ENCODE measurements around the gene ACYP1. TPM values are rescaled to one million over a fixed set of nuclear protein-coding genes. Genes with fewer than 3 reads are reported as not detected.
"Not testable (repeated sequence)": the region's sequence is repeated elsewhere in the genome, so short reads cannot be mapped to it uniquely, and the experiment has no call there.

ACYP1 gene
- total RNA-seq, 1 donor from 2014 or later = 18.6 TPM

GRCh38 chr14:75068294-75069120 lies 4.7 kb upstream of the ACYP1 start:
- no peak for DNase-seq (ENCODE audit: low read depth)
- Histone ChIP-seq H3K4me3 (ENCODE audit: low read depth, low read length) (peak overlapping the region; percentile 45), H3K27me3 (ENCODE audit: control insufficient read depth, insufficient read depth, low read length) (no peaks in the 10 kb centered on the region), H3K36me3 (ENCODE audit: control insufficient read depth, insufficient read depth, low read length) (no peaks in the 10 kb centered on the region)
- TF ChIP-seq CTCF (IDR thresholded peaks at IDR 0.05; ENCODE audit: insufficient read depth, low read length, poor library complexity, severe bottlenecking) = no peak

DNA sequence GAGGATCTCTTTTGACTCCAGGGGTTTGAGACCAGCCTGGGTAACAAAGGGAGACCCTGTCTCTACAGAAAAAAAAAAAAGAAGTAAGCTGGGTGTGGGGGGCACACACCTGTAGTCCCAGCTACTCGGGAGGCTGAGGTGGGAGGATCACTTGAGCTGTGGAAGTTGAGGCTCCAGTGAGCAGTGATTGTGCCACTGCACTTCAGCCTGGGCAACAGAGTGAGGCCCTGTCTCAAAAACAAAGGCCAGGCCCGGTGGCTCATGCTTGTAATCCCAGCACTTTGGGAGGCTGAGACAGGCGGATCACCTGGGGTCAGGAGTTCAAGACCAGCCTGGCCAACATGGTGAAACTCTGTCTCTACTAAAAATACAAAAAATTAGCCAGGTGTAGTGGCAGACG lies 3.9 kb upstream of the ACYP1 start:
- not testable (repeated sequence) for H3K4me3 ChIP-seq (ENCODE audit: low read depth, low read length); H3K36me3 ChIP-seq (ENCODE audit: control insufficient read depth, insufficient read depth, low read length); DNase-seq (ENCODE audit: low read depth)

GRCh38 chr14:75067212-75067611 lies 3.4 kb upstream of the ACYP1 start:
- TF ChIP-seq CTCF (IDR thresholded peaks at IDR 0.05; ENCODE audit: insufficient read depth, low read length, poor library complexity, severe bottlenecking) = no peak

More for the DNA sequence above, 3.9 kb upstream of the ACYP1 start:
- H3K27me3 ChIP-seq (ENCODE audit: control insufficient read depth, insufficient read depth, low read length) = not testable (repeated sequence)

GRCh38 chr14:75066691-75067090 lies 2.9 kb upstream of the ACYP1 start:
- DNase-seq (ENCODE audit: low read depth) = no peak
- H3K4me3 ChIP-seq (ENCODE audit: low read depth, low read length) = no peak overlapping the region
- no peaks in the 10 kb centered on the region for H3K27me3 ChIP-seq (ENCODE audit: control insufficient read depth, insufficient read depth, low read length)
- no peaks in the 10 kb centered on the region for H3K36me3 ChIP-seq (ENCODE audit: control insufficient read depth, insufficient read depth, low read length)
- TF ChIP-seq CTCF (IDR thresholded peaks at IDR 0.05; ENCODE audit: insufficient read depth, low read length, poor library complexity, severe bottlenecking) = no peak

More at GRCh38 chr14:75067212-75067611, 3.4 kb upstream of the ACYP1 start:
- H3K4me3 ChIP-seq (ENCODE audit: low read depth, low read length) = no peak overlapping the region
- no peak for DNase-seq (ENCODE audit: low read depth)
- no peaks in the 10 kb centered on the region for H3K36me3 ChIP-seq (ENCODE audit: control insufficient read depth, insufficient read depth, low read length)
- H3K27me3 ChIP-seq (ENCODE audit: control insufficient read depth, insufficient read depth, low read length) = no peaks in the 10 kb centered on the region

DNA sequence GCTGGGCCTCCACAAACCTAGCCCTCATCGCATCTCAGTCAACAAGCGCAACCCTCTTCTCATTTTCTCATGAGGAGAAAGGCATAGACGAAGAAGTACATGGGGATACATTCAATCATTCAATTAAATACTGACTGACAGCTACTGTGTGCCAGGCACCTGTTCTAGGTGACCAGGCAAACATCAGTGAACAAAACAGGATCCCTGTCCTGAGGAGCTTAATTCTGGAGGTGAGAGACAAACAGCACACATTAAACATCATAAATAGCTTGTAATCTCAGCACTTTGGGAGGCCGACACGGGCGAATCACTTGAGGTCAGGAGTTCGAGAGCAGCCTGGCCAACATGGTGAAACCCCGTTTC lies 362 bp upstream of the ACYP1 start:
- Histone ChIP-seq H3K4me3 (ENCODE audit: low read depth, low read length) (peak overlapping the region; percentile 70), H3K27me3 (ENCODE audit: control insufficient read depth, insufficient read depth, low read length) (no peaks in the 10 kb centered on the region), H3K36me3 (ENCODE audit: control insufficient read depth, insufficient read depth, low read length) (no peaks in the 10 kb centered on the region)
- TF ChIP-seq CTCF (IDR thresholded peaks at IDR 0.05; ENCODE audit: insufficient read depth, low read length, poor library complexity, severe bottlenecking) = no peak
- DNase-seq (ENCODE audit: low read depth) = no peak

- TF ChIP-seq CTCF (IDR thresholded peaks at IDR 0.05; ENCODE audit: insufficient read depth, low read length, poor library complexity, severe bottlenecking) = no peak
- no peaks in the 10 kb centered on the region for H3K36me3 ChIP-seq (ENCODE audit: control insufficient read depth, insufficient read depth, low read length)
- H3K27me3 ChIP-seq (ENCODE audit: control insufficient read depth, insufficient read depth, low read length) = no peaks in the 10 kb centered on the region
- peak overlapping the region; percentile 70 for H3K4me3 ChIP-seq (ENCODE audit: low read depth, low read length)
- DNase-seq (ENCODE audit: low read depth) = no peak
Observed at GRCh38 chr14:75063013-75063412, 811 bp downstream of the ACYP1 start.

All from kidney epithelial cell (primary cell).